OCI-M1 (cell line): ENCODE results near the gene APBB1IP.
"Not testable (repeated sequence)": the region's sequence is repeated elsewhere in the genome, so short reads cannot be mapped to it uniquely, and the experiment has no call there.

Experiments used
- DNase-seq: peaks from one replicate; lab custom pipeline; 2025; lab: John Stamatoyannopoulos, UW

The APBB1IP gene

DNA sequence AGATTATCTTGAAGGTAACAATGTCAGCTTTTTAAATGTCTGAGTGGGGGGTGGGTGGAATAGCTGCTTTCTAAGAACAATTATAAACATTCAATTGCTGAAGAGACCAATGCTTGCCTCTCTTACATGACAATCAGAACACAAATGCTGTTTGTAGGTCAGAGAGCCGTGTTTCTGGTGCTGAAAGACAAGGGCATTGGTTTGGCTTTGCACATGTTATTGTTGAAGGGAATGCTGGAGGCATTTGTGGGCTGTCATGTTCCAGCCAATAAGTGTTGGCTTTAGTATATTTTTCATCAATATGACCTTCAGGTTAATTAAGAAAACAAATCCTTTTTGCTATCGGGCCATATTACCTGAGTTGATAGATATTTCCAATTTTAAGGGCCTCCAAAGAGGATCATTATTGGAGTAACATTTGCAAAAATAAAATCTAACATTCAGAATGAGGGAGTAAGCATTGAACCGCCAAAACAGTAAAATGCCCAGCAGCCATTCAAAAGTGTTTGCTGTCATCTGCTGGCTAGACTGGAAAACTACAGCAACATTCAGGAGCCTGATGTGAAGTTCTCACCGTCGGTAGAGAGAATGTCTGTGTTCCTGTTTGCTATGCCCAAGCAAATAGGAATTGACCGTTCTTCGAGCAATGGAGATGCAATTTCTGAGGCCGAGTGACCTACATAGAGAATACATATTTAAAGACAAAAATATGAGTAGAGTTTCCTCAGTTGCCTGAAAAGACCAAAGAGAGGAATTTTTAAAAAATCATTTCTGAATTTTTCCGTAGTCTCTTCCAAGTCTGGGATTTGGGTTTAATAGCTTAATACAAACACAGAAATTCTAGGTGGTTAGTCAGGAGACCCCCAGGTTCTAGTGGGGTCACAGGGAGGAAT is 118.9 kb downstream of the APBB1IP start:
- peak; percentile 78 for DNase-seq

DNA sequence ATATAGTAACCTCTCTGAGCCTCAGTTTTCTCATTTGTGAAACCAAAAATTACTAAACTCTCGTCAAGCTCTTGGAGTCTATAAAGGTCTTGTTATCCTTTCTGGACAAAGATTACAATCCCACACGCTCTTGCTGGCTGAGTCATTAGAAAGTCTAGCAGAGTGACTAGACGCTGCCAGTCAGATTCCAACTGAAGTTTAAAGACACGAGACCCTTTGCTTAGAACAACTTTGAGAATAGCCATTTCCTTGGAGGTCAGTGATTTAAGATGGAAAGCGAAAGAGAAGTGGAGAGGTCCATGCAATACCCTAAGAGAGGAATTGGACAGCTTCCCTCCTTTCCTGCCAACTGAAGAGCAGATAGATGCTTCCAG is 119.5 kb downstream of the APBB1IP start:
- DNase-seq = peak; percentile 21

DNA sequence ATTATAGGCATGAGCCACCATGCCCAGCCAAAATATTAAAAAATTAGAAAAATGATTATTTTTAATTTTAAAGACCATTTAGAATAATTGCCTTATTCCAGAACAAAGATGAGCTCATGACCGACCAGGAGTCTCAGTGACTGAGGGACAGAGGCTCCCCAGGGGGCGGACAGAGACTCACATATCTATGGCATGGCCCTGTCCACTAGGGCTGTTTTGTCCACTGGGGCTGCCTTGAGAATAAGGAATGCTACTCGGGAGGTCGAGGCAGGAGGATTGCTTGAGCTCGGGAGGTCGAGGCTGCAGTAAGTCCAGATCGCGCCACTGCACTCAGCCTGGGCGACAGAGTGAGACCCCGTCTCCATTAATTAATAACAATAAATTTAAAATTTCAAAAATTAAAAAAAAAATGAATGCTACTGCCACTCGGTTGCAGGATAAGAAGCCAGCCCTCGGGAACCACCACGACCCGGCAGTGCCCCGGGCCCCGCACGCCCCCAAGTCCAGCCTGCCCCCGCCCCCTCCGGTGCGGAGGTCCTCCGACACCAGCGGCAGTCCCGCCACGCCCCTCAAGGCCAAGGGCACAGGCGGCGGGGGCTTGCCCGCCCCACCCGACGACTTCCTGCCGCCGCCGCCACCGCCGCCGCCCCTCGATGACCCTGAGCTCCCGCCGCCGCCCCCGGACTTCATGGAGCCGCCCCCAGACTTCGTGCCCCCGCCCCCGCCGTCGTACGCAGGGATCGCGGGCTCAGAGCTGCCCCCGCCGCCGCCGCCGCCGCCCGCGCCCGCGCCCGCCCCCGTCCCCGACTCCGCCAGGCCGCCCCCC is 128.6 kb downstream of the APBB1IP start:
- no peak for DNase-seq

DNA sequence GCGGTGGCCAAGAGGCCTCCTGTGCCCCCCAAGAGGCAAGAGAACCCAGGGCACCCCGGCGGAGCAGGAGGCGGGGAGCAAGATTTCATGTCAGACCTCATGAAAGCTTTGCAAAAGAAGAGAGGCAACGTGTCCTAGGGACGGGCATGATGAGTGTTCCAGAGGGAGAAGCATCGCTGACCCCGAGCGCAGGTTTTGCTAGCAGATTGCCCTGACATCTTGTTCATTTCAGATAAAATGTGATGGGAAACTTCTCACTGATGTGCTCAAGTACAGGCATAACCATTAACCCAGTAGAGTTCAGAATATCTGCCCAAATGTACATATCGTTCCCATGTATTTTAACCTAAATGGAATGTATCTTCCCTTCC is 129.2 kb downstream of the APBB1IP start:
- DNase-seq = no peak

DNA sequence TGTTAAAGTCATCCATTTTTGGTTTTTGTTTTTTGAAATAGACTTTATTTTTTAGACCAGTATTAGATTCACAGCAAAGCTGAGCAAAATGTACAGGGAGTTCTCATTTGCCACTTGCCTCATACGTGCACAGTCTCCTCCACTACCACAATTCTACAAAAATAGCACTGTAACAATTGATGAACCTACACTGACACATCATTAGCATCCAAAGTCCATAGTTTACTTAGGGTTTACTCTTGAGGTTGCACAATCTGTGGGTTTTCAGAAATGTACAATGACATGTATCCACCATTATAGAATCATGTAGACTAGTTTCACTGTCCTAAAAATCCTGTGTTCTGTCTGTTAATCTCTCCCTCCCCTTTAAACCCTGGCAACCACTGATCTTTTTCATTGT is 133.5 kb downstream of the APBB1IP start:
- no peak for DNase-seq

DNA sequence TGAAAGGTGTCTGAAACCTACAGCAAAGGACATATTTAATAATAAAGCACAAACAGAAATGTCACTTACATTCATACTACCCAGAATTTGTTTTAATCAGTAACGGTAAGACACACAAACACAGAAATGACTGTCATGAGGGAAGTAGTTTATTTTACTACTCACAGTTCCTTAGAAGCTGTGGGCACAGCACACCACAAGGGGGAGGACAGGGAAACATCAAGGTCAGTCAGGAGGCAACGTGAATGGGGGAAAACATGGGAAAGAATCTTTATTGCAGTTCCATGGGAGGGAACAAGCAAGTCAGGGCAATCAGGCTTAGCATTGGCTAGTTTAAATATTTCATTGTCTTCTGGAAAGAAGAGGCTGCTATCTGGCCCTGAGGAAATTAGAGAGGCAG is 135.5 kb downstream of the APBB1IP start:
- peak; percentile 71 for DNase-seq

DNA sequence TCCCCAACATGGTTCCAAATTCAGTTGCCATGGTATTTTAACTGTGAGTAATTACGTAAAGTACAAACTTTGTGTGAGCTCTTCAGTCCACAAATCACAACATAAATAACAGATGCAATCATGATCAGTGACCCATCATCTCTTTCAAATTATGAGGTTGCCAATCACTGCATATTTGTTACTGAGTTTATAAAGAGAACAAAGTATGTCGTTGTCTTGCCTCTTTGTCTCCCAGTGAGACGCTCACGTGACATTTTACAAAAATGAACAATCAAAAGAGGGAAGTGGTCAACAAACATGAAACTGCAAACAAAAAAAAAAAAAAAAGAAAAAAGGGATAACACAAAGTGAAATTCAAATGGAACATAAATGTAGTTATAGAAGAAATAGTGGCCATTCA is 136.6 kb downstream of the APBB1IP start:
- peak; percentile 78 for DNase-seq

DNA sequence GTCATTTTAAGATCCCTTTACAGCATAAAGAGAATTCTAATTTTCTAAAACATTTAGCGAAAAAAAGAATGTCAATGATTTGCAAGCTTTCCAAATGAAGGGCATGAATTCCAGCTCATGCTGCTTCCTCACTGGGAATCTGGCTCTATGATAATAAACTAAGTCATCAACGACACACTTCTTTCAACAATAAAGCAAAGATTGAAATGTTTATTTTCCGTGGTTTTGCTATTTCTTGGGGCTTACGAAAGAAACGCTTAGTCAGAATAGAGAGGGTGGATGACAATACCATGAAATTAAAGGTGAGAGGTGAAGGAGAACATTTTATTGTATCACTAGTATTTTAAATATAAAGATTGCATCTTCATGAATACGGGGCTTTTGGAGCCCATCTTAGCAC is 140.2 kb downstream of the APBB1IP start:
- DNase-seq = not testable (repeated sequence)

DNA sequence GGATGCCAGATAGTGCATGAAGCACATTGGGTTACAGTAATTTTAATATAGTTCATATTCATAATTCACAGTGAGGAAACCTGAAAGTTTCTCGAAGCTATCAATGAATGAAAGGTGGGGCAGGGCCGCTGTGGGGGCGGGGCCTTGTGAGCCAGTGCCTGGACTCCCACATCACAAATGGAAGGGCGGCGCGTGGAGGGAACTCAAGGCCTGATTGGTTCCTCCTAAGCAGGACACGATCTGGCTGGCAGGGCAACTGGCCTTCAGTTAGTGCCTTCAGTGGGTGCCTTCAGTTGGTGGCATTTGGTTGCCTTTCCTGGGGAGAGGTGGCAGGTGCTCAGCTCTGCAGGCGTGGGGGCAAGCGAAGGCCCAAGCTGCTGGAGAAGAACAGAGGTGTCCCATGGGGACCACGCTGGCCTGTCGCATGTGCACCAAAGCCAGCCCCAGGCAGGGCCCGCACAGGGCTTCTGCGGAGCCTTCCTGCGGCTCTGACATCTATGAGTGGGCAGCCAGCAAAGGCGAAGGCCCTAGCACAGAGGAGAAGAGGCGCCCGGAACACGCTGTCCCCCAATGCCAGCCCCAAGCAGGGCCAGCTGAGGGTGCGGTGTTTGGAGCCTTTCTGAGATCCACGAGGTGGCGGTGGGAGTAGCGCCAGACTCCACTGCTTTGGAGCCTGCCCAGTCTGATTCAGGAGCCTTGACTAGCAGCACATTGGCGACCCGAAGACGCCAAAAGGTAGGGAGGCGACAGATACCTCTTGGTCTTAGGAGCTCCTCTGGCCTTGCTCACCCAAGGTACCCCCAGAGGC is 141.3 kb downstream of the APBB1IP start:
- DNase-seq = no peak

DNA sequence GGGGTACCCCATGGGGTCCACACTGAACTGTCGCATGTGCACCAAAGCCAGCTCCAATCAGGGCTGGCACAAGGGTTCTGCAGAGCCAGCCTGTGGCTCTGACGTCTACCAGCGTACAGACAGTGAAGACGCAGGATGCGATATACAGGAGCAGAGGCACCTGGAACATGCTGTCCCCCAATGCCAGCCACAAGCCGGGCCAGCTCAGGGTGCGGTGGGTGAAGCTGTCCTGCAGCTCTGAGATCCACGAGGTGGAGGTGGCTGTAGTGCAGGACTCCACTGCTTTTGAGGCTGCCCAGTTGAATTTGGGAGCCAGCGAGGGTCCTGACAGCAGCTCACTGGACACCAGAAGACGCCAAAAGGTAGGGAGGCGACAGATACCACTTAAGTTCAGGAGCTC is 148.1 kb downstream of the APBB1IP start:
- DNase-seq = no peak

DNA sequence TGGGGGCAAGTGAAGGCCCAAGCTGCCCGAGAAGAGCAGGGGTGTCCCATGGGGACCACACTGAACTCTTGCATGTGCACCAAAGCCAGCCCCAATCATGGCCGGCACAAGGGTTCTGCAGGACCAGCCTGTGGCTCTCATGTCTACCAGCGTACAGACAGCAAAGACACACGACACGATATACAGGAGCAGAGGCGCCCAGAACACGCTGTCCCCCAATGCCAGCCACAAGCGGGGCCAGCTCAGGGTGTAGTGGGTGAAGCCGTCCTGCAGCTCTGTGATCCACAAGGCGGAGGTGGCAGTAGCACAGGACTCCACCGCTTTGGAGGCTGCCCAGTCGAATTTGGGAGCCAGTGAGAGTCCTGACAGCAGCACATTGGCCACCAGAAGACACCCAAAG is 150.5 kb downstream of the APBB1IP start:
- no peak for DNase-seq

DNA sequence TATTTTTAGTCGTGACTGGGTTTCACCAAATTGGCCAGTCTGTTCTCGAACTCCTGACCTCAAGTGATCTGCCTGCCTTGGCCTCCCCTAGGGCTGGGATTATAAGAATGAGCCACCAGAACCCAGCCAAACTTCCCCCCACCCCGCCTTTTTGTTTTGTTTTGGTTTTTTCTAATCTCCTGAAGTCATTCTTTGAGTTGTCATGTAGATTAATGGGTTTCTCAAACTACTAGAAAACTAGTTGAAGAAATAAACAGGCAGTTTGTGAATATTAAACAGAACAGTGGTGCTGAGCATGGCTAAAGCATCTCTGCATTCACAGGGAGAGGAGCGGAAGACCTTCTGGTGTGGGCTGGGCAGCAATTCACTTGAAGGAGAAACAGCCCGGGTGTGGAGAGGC is 151.7 kb downstream of the APBB1IP start:
- not testable (repeated sequence) for DNase-seq

DNA sequence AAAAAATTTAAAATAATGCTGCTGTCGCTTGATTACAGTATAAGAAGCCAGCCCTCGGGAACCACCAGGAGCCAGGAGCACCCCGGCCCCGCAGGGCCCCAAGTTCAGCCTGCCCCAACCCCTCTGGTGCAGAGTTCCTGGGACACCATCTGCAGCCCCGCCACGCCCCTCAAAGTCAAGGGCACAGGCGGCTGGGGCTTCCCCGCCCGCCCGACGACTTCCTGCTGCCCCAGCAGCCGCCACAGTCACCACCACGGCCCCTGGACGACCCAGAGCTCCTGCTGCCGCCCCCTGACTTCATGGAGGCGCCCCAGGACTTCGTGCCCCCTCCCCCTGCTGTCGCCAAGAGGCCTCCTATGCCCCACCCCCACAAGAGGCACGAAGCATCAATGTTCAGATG is 155.8 kb downstream of the APBB1IP start:
- DNase-seq = no peak

DNA sequence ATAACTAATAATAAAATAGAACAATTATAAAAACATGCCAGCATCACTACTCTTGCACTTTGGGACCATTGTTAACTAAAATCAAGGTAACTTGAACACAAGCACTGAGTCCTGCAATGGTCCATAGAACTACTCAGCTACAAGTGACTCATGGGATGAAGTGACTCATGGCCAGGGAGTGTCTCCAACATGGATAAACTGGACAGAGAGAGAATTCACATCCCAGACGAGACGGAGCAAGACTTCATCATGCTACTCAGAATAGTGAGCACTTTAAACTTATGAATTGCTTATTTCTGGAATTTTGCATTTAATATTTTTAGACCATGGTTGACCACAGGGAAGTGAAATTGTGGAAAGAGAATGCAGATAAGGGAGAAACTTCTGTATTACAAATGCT is 165.1 kb downstream of the APBB1IP start:
- not testable (repeated sequence) for DNase-seq

DNA sequence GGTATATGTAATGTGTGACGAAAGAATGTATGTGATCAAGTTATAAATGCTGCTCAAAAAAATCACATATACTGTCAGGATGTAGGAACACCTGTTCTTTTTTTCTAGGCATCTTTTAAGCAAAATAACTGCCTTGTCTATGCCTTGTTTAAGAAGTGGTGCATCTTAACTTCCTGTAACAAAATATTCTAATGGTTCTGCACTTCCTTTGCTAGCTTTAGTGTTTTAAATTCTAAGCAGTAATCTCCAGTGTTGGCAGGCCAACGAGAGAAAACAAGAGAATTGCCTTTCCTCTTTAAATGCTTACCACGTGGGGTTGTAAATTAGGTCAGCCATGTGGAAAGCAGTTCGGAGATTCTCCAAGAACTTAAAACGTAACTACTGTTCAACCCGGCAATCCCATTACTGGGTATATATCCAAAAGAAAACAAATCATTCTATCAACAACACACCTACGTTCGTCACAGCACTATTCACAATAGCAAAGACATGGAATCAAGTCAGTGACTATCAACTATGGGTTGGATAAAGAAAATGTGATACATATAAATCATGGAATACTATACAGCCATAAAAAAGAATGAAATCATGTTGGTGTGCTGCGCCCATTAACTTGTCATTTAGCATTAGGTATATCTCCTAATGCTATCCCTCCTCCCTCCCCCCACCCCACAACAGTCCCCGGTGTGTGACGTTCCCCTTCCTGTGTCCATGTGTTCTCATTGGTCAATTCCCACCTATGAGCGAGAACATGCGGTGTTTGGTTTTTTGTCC is 166.4 kb downstream of the APBB1IP start:
- DNase-seq = not testable (repeated sequence)

DNA sequence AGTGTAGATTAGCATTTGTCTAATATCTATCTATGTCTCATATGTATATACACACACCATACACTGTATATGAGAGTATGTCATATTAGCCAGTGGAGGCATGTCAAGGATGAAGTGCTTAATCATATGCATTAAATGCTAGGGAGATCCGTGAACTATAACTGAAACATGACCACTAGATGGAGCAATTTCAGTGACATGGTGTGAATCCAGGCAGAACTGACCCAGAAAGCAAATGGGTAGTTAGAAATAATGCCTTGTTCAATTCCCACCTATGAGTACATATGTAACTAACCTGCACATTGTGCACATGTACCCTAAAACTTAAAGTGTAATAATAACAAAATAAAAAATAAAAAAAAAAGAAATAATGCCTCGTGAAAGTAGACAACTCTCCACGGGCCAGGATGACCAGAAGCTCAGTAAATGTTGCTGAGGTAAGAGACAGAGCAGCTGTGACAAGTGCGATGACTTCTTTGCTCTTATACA is 168.3 kb downstream of the APBB1IP start:
- peak; percentile 26 for DNase-seq

DNA sequence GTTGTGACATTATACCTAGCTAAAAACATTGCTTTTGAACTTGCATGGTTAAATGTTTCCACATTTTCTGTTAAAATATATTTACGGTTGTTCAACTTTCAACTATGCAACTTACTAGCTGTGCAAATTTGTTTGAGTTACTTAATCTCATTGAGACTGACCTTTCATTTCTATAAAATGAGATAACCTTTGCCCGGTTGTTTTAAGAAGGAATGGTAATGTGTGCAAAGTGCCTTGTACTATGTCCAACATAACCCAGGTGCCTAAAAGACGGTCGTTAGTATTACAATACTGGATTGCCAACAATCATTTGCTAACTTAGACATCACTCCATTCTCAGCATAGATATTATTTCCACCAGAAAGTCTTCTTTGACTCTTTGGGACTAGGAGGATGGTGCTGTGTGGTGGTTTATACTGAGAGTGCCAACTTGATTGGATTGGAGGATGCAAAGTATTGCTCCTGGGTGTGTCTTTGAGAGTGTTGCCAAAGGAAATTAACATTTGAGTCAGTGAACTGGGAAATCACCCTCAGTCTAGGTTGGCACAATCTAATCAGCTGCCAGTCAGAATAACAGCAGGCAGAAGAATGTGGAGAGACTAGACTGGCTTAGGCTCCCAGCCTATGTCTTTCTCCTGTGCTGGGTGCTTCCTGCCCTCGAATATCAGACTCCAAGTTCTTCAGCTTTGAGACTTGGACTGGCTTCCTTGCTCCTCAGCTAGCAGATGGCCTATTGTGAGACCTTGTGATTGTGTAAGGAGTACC is 174.2 kb downstream of the APBB1IP start:
- DNase-seq = no peak
